Measurements from ENCODE around the gene PRDM1.

Gene PRDM1

DNA sequence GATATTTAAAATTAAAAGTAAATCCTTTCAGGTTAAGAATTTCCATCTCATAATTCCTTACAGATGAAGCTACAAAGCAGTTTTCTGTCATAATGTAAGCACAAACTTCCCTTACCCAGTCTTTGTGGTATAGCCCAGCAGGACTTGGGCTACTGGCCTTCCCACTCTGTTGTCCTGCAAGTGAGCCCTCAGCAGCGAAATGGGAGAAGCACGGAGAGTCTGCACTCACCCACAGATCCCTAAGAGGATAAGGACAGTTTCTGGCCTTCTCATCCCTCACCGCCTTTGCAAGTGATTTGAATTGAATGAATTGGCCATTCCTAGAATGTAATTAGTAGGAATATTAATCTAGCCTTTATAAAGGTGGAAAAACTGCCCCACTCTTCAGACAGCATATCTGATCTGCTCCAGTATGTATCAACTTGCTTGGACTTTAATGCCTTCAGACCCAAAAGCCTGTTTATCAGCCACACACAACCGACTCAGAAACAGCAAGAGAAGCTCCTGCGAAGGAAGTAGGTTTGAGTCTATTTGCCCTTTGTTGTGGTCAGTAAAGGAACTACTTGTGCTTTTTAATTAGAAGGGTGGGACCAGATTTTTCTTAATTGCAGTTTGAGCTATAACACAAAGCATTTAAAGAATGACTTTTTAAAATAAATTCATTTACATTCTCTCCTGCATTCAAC is 29.9 kb upstream of the PRDM1 start:
- H3K4me1 ChIP-seq (ENCODE audit: insufficient read depth, low read length), result no peaks in the 10 kb centered on the region
- peaks cover 38% of the 10 kb centered on the region for H3K27me3 ChIP-seq (ENCODE audit: insufficient read depth, low read length)
- no peak overlapping the region for H2AFZ ChIP-seq (ENCODE audit: low read depth, low read length)
- H3K4me3 ChIP-seq (ENCODE audit: low read length), result no peak overlapping the region
- no peaks in the 10 kb centered on the region for H3K36me3 ChIP-seq (ENCODE audit: insufficient read depth, low read length)
- H3K9me3 ChIP-seq (ENCODE audit: low read length), result no peaks in the 10 kb centered on the region

DNA sequence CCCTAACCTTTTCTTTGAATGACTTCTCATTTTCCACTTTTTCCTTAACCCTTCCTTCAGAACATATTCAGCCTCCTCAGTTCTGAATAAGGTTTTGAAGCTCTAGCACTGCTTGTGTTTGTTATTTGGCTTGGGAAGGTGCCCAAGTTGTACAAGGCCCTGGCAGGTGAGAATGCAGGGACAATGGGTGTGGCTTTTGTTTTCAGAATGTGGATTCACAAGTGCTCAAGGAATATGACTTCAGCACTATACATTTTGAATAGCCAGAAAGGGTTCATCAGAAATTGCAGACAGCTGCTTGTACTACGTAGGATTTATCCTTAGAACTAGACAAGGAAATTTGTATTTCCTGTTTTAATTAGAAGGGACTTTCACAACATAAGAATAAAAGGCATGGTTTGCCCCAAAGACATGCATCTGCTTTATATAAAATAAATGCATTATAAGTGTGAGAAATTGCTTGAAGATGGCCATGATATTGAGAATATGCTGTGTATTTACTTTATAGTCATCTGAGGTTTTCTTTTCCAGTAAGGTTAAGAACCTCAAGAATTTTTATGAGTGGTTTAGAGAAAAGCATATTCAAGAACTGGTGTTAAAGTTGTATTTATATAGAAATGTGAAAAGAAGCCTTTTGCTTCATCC is 29.3 kb upstream of the PRDM1 start:
- H3K4me3 ChIP-seq (ENCODE audit: low read length), result no peak overlapping the region
- H3K9me3 ChIP-seq (ENCODE audit: low read length), result no peaks in the 10 kb centered on the region
- no peak overlapping the region for H2AFZ ChIP-seq (ENCODE audit: low read depth, low read length)
- H3K27me3 ChIP-seq (ENCODE audit: insufficient read depth, low read length), result peaks cover 32% of the 10 kb centered on the region
- H3K4me1 ChIP-seq (ENCODE audit: insufficient read depth, low read length), result no peaks in the 10 kb centered on the region
- no peaks in the 10 kb centered on the region for H3K36me3 ChIP-seq (ENCODE audit: insufficient read depth, low read length)

DNA sequence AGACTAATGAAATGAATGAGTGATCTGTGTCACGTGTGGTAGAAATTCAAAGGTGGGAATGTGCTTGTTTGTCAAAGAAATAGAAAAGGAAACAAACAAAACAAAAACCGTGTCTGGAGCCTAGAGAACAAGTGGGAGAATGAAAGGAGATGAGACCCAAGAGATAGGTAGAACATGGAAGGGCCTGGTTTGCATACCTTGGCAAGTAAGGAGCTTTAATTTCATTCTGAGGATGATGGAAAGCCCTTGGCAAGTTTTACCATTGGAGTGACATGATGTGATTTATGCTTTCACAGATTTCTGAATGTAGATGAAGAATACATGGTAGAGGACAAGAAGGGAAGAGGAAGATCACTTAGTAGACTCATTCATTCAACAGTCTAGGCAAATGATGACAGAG is 26.8 kb upstream of the PRDM1 start:
- Histone ChIP-seq H3K9me3 (ENCODE audit: low read length) (no peaks in the 10 kb centered on the region), H3K4me3 (ENCODE audit: low read length) (no peak overlapping the region), H3K36me3 (ENCODE audit: insufficient read depth, low read length) (no peaks in the 10 kb centered on the region), H2AFZ (ENCODE audit: low read depth, low read length) (no peak overlapping the region), H3K4me1 (ENCODE audit: insufficient read depth, low read length) (no peaks in the 10 kb centered on the region), H3K27me3 (ENCODE audit: insufficient read depth, low read length) (peaks cover 25% of the 10 kb centered on the region)

DNA sequence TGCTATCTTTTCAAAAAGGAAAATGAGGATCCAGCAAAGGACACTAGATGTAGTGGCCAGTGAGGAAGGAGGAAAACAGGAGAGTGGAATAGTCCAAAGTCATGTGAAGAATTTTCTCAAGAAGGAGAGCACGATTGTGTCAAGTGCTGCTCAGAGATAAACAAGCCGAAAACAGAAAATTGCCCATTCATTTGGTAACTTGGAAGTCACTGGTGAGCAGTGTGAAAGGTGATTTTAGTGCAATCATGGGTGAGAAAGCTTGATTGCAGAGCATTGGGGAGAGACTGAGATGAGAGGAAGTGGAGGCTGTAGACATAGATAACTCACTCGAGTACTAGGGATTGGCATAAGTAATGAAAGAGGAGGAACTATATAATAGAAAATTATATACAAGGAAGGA is 26.0 kb upstream of the PRDM1 start:
- H3K4me3 ChIP-seq (ENCODE audit: low read length), result no peak overlapping the region
- no peaks in the 10 kb centered on the region for H3K4me1 ChIP-seq (ENCODE audit: insufficient read depth, low read length)
- H2AFZ ChIP-seq (ENCODE audit: low read depth, low read length), result no peak overlapping the region
- H3K36me3 ChIP-seq (ENCODE audit: insufficient read depth, low read length), result no peaks in the 10 kb centered on the region
- peaks cover 25% of the 10 kb centered on the region for H3K27me3 ChIP-seq (ENCODE audit: insufficient read depth, low read length)
- H3K9me3 ChIP-seq (ENCODE audit: low read length), result no peaks in the 10 kb centered on the region

DNA sequence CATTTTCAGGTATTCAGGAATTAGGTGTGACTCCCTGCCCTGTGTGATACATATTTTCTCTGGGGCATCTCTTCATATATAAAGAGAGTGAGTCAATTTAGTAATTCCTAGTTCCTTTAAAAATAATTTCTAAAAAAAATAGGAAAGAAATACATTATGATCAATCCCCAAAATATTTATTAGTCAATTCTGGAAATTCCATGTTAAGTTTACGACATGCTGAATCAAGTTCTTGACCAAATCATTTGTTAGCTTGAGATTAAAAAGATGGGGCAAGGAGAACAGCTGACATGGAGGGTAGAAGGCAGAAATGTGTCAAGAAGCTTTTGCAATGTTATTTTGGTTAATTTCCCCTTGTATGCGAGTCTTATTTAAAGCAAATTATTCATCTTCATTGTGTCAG is 22.7 kb upstream of the PRDM1 start:
- no peaks in the 10 kb centered on the region for H3K9me3 ChIP-seq (ENCODE audit: low read length)
- H3K27me3 ChIP-seq (ENCODE audit: insufficient read depth, low read length), result peaks cover 7% of the 10 kb centered on the region
- H2AFZ ChIP-seq (ENCODE audit: low read depth, low read length), result no peak overlapping the region
- H3K4me3 ChIP-seq (ENCODE audit: low read length), result no peak overlapping the region
- H3K4me1 ChIP-seq (ENCODE audit: insufficient read depth, low read length), result no peaks in the 10 kb centered on the region
- H3K36me3 ChIP-seq (ENCODE audit: insufficient read depth, low read length), result no peaks in the 10 kb centered on the region

DNA sequence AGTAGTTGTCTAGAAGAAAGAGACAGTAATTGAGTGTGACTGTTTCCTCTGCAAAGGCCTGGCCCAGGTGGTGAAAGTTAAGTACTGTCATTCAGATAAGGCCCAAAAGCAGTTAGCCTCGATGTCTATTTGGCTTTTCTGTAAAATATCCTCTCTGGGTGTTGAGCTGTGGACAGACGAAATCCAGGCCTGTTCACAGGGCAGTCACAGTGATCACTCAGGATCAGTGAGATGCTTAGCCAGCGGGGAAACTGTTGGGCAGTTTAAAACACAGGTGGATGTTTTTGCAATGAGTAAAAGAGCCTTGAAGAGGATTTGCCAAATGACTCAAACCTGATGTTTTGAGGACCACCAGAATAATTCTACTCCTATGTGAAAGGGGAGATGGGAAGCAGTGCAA is 22.0 kb upstream of the PRDM1 start:
- Histone ChIP-seq H3K9me3 (ENCODE audit: low read length) (no peaks in the 10 kb centered on the region), H2AFZ (ENCODE audit: low read depth, low read length) (no peak overlapping the region), H3K27me3 (ENCODE audit: insufficient read depth, low read length) (peaks cover 7% of the 10 kb centered on the region), H3K36me3 (ENCODE audit: insufficient read depth, low read length) (no peaks in the 10 kb centered on the region), H3K4me3 (ENCODE audit: low read length) (no peak overlapping the region), H3K4me1 (ENCODE audit: insufficient read depth, low read length) (no peaks in the 10 kb centered on the region)

DNA sequence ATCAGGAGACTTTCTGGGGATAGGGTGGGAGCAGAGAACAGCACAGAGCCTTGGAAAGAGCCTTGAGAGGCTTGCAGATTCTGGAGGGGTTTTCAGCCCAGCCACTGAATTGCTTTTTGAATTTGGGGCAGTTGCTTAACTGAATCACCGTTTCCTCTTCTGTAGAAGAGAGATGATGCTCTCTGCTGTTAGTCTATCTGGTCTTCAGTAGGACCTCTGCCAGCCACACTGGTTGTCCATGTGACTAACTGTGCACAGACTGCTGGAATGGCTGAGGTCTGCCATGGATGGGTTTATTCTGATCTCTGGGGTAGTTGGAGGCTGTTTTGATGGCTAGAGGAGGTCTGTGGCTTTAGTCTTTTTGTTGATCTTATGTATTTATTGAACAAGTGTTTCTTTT is 21.4 kb upstream of the PRDM1 start:
- H3K4me3 ChIP-seq (ENCODE audit: low read length), result no peak overlapping the region
- H3K36me3 ChIP-seq (ENCODE audit: insufficient read depth, low read length), result no peaks in the 10 kb centered on the region
- no peak overlapping the region for H2AFZ ChIP-seq (ENCODE audit: low read depth, low read length)
- H3K4me1 ChIP-seq (ENCODE audit: insufficient read depth, low read length), result no peaks in the 10 kb centered on the region
- H3K9me3 ChIP-seq (ENCODE audit: low read length), result no peaks in the 10 kb centered on the region
- peaks cover 7% of the 10 kb centered on the region for H3K27me3 ChIP-seq (ENCODE audit: insufficient read depth, low read length)

DNA sequence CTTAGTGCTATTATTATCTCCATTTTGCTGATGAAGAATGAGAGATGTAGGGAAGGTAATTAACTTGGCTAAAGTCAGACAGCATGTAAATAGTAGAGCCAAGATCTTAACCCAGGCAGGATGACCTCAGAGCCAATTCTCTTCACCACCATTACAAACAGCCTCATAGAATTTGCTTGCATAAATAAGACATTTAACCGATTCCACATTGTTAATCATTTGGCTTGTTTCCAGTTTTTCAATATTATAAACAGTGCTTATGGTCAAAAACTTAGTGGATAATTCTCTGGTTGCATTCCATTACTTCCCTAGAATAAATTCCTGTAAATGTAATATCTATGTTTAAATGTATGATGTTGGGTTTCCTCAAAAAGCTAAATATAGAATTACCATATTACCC is 19.1 kb upstream of the PRDM1 start:
- Histone ChIP-seq H3K36me3 (ENCODE audit: insufficient read depth, low read length) (no peaks in the 10 kb centered on the region), H2AFZ (ENCODE audit: low read depth, low read length) (no peak overlapping the region), H3K4me3 (ENCODE audit: low read length) (no peak overlapping the region), H3K9me3 (ENCODE audit: low read length) (no peaks in the 10 kb centered on the region), H3K4me1 (ENCODE audit: insufficient read depth, low read length) (no peaks in the 10 kb centered on the region), H3K27me3 (ENCODE audit: insufficient read depth, low read length) (peaks cover 5% of the 10 kb centered on the region)

DNA sequence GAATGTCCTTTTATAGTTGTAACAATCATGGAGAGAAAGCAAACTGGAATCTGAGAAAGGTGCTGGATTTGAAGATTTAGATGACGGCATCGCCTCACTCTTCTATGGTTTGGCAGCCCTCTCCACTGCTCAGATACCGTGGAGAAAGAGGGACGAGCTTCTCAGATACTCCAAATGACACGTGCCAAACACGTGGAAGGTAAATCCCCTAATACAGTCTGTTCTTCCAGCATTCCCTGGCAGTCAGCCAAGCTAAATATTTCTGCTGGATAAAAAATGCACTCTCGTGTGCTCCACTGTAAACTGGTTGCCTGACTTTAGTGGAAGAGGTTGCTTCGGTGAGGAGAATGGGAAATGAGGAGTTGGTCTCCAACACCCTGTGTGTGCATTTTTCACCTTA is 16.7 kb upstream of the PRDM1 start:
- Histone ChIP-seq H3K4me3 (ENCODE audit: low read length) (no peak overlapping the region), H3K9me3 (ENCODE audit: low read length) (no peaks in the 10 kb centered on the region), H3K4me1 (ENCODE audit: insufficient read depth, low read length) (no peaks in the 10 kb centered on the region), H3K27me3 (ENCODE audit: insufficient read depth, low read length) (peaks cover 5% of the 10 kb centered on the region), H3K36me3 (ENCODE audit: insufficient read depth, low read length) (no peaks in the 10 kb centered on the region), H2AFZ (ENCODE audit: low read depth, low read length) (no peak overlapping the region)

DNA sequence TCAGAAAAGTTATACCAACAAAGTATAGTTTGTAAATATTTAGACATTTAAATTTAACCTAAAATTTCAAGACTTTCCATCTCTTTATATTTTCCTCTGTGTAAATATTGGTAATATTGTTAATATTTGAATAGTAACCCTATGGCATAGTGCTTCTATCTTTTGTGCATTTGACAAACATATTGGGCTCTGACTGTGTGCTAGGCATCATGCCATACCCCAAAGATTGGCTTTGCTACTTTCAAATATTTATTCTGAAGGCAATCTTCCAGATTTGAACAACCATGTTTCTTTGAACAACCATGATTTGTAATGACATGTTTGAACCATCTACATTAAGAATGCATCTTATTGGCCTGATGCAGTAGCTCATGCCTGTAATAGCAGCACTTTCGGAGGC is 15.5 kb upstream of the PRDM1 start:
- H3K4me1 ChIP-seq (ENCODE audit: insufficient read depth, low read length), result no peaks in the 10 kb centered on the region
- no peak overlapping the region for H3K4me3 ChIP-seq (ENCODE audit: low read length)
- no peaks in the 10 kb centered on the region for H3K36me3 ChIP-seq (ENCODE audit: insufficient read depth, low read length)
- no peak overlapping the region for H2AFZ ChIP-seq (ENCODE audit: low read depth, low read length)
- peaks cover 2% of the 10 kb centered on the region for H3K27me3 ChIP-seq (ENCODE audit: insufficient read depth, low read length)
- no peaks in the 10 kb centered on the region for H3K9me3 ChIP-seq (ENCODE audit: low read length)

DNA sequence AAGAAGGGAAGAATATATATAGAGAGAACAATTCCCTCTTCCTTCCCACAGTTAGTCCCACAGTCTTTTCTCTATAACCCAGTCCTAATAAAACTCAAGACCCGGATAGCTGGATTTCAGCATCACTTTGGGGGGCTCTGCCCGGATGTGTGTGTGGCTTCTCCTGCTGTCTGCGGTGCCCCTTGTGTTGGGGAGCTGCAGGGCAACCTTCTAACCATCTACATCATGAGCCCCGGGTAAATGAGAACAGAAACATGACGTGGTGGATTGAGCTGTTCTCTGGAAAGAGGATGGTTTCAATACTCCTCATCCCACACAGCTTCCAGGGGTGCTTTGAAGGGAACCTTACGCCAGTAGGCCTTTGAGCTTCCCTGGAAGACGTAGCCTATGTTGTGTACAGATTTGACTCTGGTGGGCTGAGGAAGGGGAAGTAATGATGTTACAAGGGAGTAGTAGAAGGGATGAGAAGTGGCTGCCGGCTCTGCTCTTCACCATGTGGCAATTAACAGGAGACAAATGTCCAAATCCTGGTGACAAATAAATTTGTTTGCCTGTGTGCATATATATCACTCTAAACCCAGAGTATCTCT is 13.5 kb upstream of the PRDM1 start:
- H3K4me3 ChIP-seq (ENCODE audit: low read length), result no peak overlapping the region
- H3K27me3 ChIP-seq (ENCODE audit: insufficient read depth, low read length), result peaks cover 3% of the 10 kb centered on the region
- no peak overlapping the region for H2AFZ ChIP-seq (ENCODE audit: low read depth, low read length)
- no peaks in the 10 kb centered on the region for H3K36me3 ChIP-seq (ENCODE audit: insufficient read depth, low read length)
- H3K9me3 ChIP-seq (ENCODE audit: low read length), result no peaks in the 10 kb centered on the region
- H3K4me1 ChIP-seq (ENCODE audit: insufficient read depth, low read length), result no peaks in the 10 kb centered on the region

DNA sequence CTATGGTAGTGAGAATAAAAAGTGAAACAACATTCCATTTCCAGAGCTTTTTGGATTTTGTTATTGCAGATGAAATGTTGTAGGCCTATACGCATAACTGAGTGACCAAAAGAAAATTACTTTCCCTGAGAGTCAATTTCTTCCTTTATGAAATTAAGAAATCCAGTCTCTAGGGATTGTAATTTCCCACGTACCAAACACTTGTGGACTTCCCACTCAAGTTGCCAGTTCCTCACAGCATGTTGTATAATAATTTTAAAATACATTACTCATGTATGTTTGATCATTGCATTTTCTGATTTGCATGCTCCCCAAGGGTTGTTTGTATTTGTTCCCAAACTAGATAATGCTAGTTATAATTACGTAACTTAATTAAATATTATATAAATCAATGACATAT is 12.0 kb upstream of the PRDM1 start:
- Histone ChIP-seq H3K36me3 (ENCODE audit: insufficient read depth, low read length) (no peaks in the 10 kb centered on the region), H3K27me3 (ENCODE audit: insufficient read depth, low read length) (peaks cover 3% of the 10 kb centered on the region), H2AFZ (ENCODE audit: low read depth, low read length) (no peak overlapping the region), H3K9me3 (ENCODE audit: low read length) (no peaks in the 10 kb centered on the region), H3K4me1 (ENCODE audit: insufficient read depth, low read length) (no peaks in the 10 kb centered on the region), H3K4me3 (ENCODE audit: low read length) (no peak overlapping the region)

DNA sequence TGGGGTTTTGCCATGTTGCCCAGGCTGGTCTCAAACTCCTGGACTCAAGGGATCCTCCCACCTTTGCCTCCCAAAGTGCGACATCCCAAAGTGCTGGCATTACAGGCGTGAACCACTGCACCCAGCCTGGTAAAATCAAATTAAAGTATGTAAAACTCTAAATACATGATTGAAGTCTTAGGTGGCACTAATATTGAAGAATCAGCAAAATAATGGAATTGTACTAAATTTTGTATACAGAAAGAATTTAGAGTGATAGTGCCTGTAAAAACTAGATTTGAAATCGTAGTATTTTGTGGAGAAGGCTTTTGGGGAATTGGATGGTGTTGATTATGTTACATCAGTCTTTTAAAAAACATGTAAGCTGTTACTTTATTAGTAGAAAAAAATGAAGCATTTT is 10.0 kb upstream of the PRDM1 start:
- H3K4me1 ChIP-seq (ENCODE audit: insufficient read depth, low read length), result no peaks in the 10 kb centered on the region
- H3K27me3 ChIP-seq (ENCODE audit: insufficient read depth, low read length), result peaks cover 16% of the 10 kb centered on the region
- H3K9me3 ChIP-seq (ENCODE audit: low read length), result no peaks in the 10 kb centered on the region
- H2AFZ ChIP-seq (ENCODE audit: low read depth, low read length), result no peak overlapping the region
- H3K4me3 ChIP-seq (ENCODE audit: low read length), result no peak overlapping the region
- H3K36me3 ChIP-seq (ENCODE audit: insufficient read depth, low read length), result no peaks in the 10 kb centered on the region
